GM12878 (cell line): Measurements from ENCODE around the gene DNAJC7. TPM values are rescaled to one million over a fixed set of nuclear protein-coding genes. Genes with fewer than 3 reads are reported as not detected.
"Not testable (repeated sequence)": the region's sequence is repeated elsewhere in the genome, so short reads cannot be mapped to it uniquely, and the experiment has no call there.

Source experiments
- ATAC-seq: fragments of 200-7000 bp; cut with Tn5 transposase; 3 replicates; pipeline ENCODE4 v1.9.1; 2020; ENCODE audit warnings: mild to moderate bottlenecking, moderate library complexity
- BruUV-seq: library from RNA; stranded (reverse); fragments of 400-500 nt; replicated peaks from 2 replicates; lab custom pipeline; 2021; lab: Mats Ljungman, UMichigan
- CTCF ChIA-PET: fragments of 300-600 bp; sonication (Branson Sonifier 250); formaldehyde crosslinking; extraction: SDS; loops from one replicate; lab custom pipeline; 2021; ENCODE audit warnings: inconsistent platforms; lab: Yijun Ruan, JAX
- POLR2A ChIA-PET: fragments of 350-600 bp; formaldehyde crosslinking; extraction: SDS; loops from one replicate; lab custom pipeline; 2021; ENCODE audit warnings: inconsistent platforms; lab: Charles Lee
- RAD21 ChIA-PET: fragments of 300-600 bp; sonication (Branson Sonifier 250); formaldehyde crosslinking; loops from one replicate; lab custom pipeline; 2023; ENCODE audit warnings: antibody characterized with exemption; ENCODE audit not compliant: unreplicated experiment; lab: Charles Lee
- SMC1A ChIA-PET: fragments of 300-600 bp; sonication (Branson Sonifier 250); formaldehyde crosslinking; loops from one replicate; lab custom pipeline; 2023; ENCODE audit not compliant: unreplicated experiment, uncharacterized antibody; lab: Charles Lee
- DNase-seq: peaks from one replicate; pipeline ENCODE4 v3.0.0-alpha.2; 2011; ENCODE audit warnings: low read depth, low spot score
- FAIRE-seq: peaks from 3 replicates; lab custom pipeline; 2011; peaks lifted over from hg19 to GRCh38; lab: Jason Lieb, UNC
- H2AFZ ChIP-seq: 2 replicates; pipeline ENCODE4 v1.6.0; 2011; ENCODE audit warnings: low read depth, low read length, control low read depth; ENCODE audit not compliant: control insufficient read depth
- H3K27ac ChIP-seq: 2 replicates; pipeline ENCODE4 v1.5.1; 2011; ENCODE audit warnings: control low read depth; ENCODE audit not compliant: control insufficient read depth, insufficient read depth
- H3K27me3 ChIP-seq, 2 experiments: replicated peaks in 1 of 2; 2 replicates each; pipeline versions ENCODE4 v1.6.0 to v1.6.1; 2011; ENCODE audit warnings: low read length in 1 of 2; ENCODE audit not compliant: control insufficient read depth in 2 of 2, insufficient read depth in 2 of 2
- H3K36me3 ChIP-seq, 2 experiments: 2 replicates each; pipeline ENCODE4 v1.5.1; 2011; ENCODE audit warnings: low read length in 1 of 2; ENCODE audit not compliant: control insufficient read depth in 2 of 2, insufficient read depth in 2 of 2
- H3K4me1 ChIP-seq: 2 replicates; pipeline ENCODE4 v1.6.1; 2011; ENCODE audit warnings: mild to moderate bottlenecking, low read length, moderate library complexity, mixed read lengths; ENCODE audit not compliant: control insufficient read depth, insufficient read depth
- H3K4me2 ChIP-seq: 2 replicates; pipeline ENCODE4 v1.6.0; 2011; ENCODE audit warnings: control low read depth; ENCODE audit not compliant: control insufficient read depth, insufficient read depth
- H3K4me3 ChIP-seq: fragments of 200-600 bp; sonication (generic); 2 replicates; pipeline ENCODE4 v1.5.1; 2016
- H3K79me2 ChIP-seq: 2 replicates; pipeline ENCODE4 v1.6.0; 2011; ENCODE audit warnings: low read length; ENCODE audit not compliant: control insufficient read depth, insufficient read depth
- H3K9ac ChIP-seq: 2 replicates; pipeline ENCODE4 v1.8.0; 2011; ENCODE audit warnings: low read length, control low read depth, mixed read lengths; ENCODE audit not compliant: control insufficient read depth, insufficient read depth
- H3K9me3 ChIP-seq: replicated peaks from 3 replicates; pipeline ENCODE4 v1.5.1; 2011; ENCODE audit warnings: mild to moderate bottlenecking, low read length; ENCODE audit not compliant: control insufficient read depth, insufficient read depth
- H4K20me1 ChIP-seq: 2 replicates; pipeline ENCODE4 v1.6.0; 2011; ENCODE audit not compliant: control insufficient read depth, insufficient read depth
- MLLT1 ChIP-seq: fragments of 450-650 bp; IDR thresholded peaks from 2 replicates; pipeline ENCODE4 v1.6.1; 2016; ENCODE audit warnings: mild to moderate bottlenecking
- WGBS: methylation state at CpG from one replicate; pipeline ENCODE4 v1.1.6; 2016; ENCODE audit warnings: low lambda C conversion rate; ENCODE audit not compliant: insufficient replicate concordance, insufficient coverage; ENCODE audit errors: missing lambda C conversion rate; 5-methylcytosine and 5-hydroxymethylcytosine counted together
- in situ Hi-C: fragments of 300-500 bp; cut with MboI; formaldehyde crosslinking; loops from 9 replicates; pipeline ENCODE4 v1.14.3; 2018; ENCODE audit warnings: mixed read lengths
- intact Hi-C: fragments of 100-400 bp; cut with micrococcal nuclease; formaldehyde crosslinking; loops from one replicate; pipeline ENCODE4 v1.14.2; 2022; ENCODE audit not compliant: unreplicated experiment
- polyA plus RNA-seq, 11 experiments: library from polyadenylated mRNA; depleted of rRNA in 4 of 11; unstranded in 6 of 11; stranded (reverse) in 5 of 11; fragments of >200 nt; fragmentation: Nextera tagmentation in 4 of 11; fragmentation: Illumina TruSeq in 1 of 11; extraction: Ambion mirVana in 4 of 11; extraction: Trizol in 1 of 11; gene quantifications; 1 replicate in 1 of 11; 2 replicates in 10 of 11; pipeline versions ENCODE4 v1.2.1 to v1.2.3, GENCODE V29; 2011 to 2016; ENCODE audit warnings: inconsistent platforms in 2 of 11, missing spikeins in 2 of 11, low read depth in 1 of 11
- total RNA-seq, 4 experiments: library from RNA; depleted of rRNA in 3 of 4; stranded (reverse); fragments of >200 nt in 3 of 4; fragmentation: Illumina TruSeq in 1 of 4; extraction: Trizol in 1 of 4; gene quantifications; 2 replicates each; pipeline versions ENCODE4 v1.2.1 to v1.2.3, GENCODE V29; 2013 to 2021

The DNAJC7 gene
- total and polyA plus RNA-seq, 10 of the 15 experiments (the other 5 are each of a cell fraction or from before 2014, with no cell fraction given) = 60.1 to 173 (median 94.9) TPM

- H3K4me2 ChIP-seq, DNase-seq, ATAC-seq, H3K9ac ChIP-seq, H3K27me3 ChIP-seq, FAIRE-seq, H3K36me3 ChIP-seq, RAD21 ChIA-PET, SMC1A ChIA-PET, H3K27ac ChIP-seq, H3K4me3 ChIP-seq, H3K9me3 ChIP-seq, intact Hi-C loops, H2AFZ ChIP-seq, BruUV-seq, H4K20me1 ChIP-seq: not testable (repeated sequence)
- WGBS = 92% methylated on average over 12 of the region's 12 CpGs
- in situ Hi-C loops = loop anchor here (25.0 kb wide), 1 partner anchor 1199 kb away; the partner anchor contains the start of gene TMEM106A
- Histone ChIP-seq H3K79me2 (peaks cover 84% of the 10 kb centered on the region), H3K4me1 (peaks cover 16% of the 10 kb centered on the region)
- TF ChIP-seq MLLT1 = peak; percentile 86
- POLR2A ChIA-PET = interaction anchor here (0.6 to 0.7 kb wide), 3 partner anchors 106 to 254 kb away, joined by 3 to 5 read pairs (median 3); no protein-coding TSS in a partner anchor
- CTCF ChIA-PET = interaction anchor here (1.3 kb wide), 1 partner anchor 11 kb away, joined by 5 read pairs; no protein-coding TSS in a partner anchor
These were observed 3.5 kb downstream of the DNAJC7 start for GRCh38 chr17:42013740-42014139.

- H3K4me3 ChIP-seq, H3K4me2 ChIP-seq, DNase-seq, H3K27me3 ChIP-seq, H2AFZ ChIP-seq, ATAC-seq, H3K9ac ChIP-seq, H3K4me1 ChIP-seq, H4K20me1 ChIP-seq, intact Hi-C loops, H3K36me3 ChIP-seq, FAIRE-seq, H3K9me3 ChIP-seq, BruUV-seq, H3K27ac ChIP-seq: not testable (repeated sequence)
- peaks cover 88% of the 10 kb centered on the region for H3K79me2 ChIP-seq
- ChIA-PET CTCF (interaction anchor here (0.6 to 1.6 kb wide), 3 partner anchors 10 to 28 kb away, joined by 3 to 7 read pairs (median 5); no protein-coding TSS in a partner anchor), RAD21 (interaction anchor here (0.6 to 1.4 kb wide), 4 partner anchors 16 to 109 kb away, joined by 3 to 4 read pairs (median 4); partner anchors contain the start of gene KAT2A), POLR2A (interaction anchor here (1.2 kb wide), 1 partner anchor 18 kb away, joined by 5 read pairs; no protein-coding TSS in a partner anchor), SMC1A (interaction anchor here (1.1 to 1.5 kb wide), 3 partner anchors 48 to 108 kb away, joined by 3 to 5 read pairs (median 3); partner anchors contain the start of gene KAT2A)
- in situ Hi-C loops = loop anchor here (25.0 kb wide), 1 partner anchor 1200 kb away; the partner anchor contains the start of gene TMEM106A
- WGBS = 95% methylated on average over 4 of the region's 4 CpGs
These were observed 4.9 kb downstream of the DNAJC7 start for GRCh38 chr17:42012363-42012762.
